ENCODE data around the gene SSTR3. TPM values are rescaled to one million over a fixed set of nuclear protein-coding genes. Genes with fewer than 3 reads are reported as not detected.

SSTR3 gene
- total RNA-seq, 2 experiments from 2014 or later = 1.9 to 2.1 TPM

DNA sequence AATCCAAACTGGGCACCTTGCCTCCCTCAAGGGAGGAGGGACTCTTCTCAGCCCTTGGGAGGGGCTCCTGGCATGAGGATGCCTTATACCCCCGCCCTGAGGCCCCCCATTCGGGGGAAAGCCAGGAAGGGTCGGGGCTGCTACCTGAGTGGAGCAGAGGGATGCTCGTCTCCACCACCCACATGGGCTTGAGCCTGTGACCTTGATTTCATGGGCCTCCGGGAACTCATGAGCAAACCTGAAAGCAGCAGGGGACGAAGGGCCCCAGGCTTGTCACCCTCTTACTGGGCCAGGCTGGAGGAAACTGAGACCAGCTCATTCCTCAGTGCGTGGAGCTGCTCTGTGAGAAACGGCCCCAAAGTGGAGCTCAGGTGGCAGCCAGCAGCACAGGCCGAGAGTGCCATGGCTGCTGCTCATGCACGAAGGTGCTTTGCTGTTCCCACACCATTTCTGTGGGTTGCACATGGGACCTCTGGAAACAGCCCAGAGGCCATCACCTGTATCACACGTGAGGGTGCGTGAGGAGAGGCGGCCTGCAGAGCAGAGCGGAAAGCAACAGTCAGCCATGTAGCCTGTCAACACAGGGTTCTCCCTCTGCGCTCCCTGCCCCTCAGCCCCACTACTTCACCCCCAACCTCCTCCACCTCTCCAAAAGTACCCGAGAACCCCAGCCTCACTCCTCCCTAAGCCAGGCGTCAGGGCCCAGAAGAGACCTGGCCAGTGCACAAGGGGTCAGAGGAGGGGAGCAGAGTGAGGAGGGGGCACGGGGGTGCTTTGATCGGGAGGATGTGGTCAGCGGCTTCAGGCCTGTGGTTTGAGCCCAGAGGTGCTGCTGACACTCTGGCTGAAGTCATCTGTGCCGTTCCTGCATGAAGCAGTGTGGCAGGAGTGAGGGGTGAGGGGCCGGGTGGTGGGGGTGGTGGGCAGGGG is 48.4 kb downstream of the SSTR3 start:
- Histone ChIP-seq H3K36me3 (ENCODE audit: insufficient read depth, low read length) (no peaks in the 10 kb centered on the region), H3K4me1 (ENCODE audit: insufficient read depth, low read length) (peaks cover 86% of the 10 kb centered on the region), H3K9me3 (ENCODE audit: control insufficient read depth in 1 of 2, insufficient read depth in 1 of 2, low read length in 2 of 2) (peaks cover 0 to 9% of the 10 kb centered on the region in 2 experiments), H3K4me3 (ENCODE audit: low read length) (no peak overlapping the region), H3K27me3 (ENCODE audit: control insufficient read depth in 1 of 2, insufficient read depth in 2 of 2, low read length in 2 of 2) (no peaks in the 10 kb centered on the region), H3K27ac (ENCODE audit: low read depth in 1 of 2, low read length in 2 of 2) (peak overlapping the region; percentile 18 to 79)
- Mint-ChIP-seq H3K27ac (peak overlapping the region; percentile 94), H3K4me1 (ENCODE audit: low read depth) (peaks cover 62% of the 10 kb centered on the region), H3K9me3 (no peaks in the 10 kb centered on the region), H3K4me3 (no peak overlapping the region), H3K36me3 (ENCODE audit: low read depth) (no peaks in the 10 kb centered on the region), H3K27me3 (no peaks in the 10 kb centered on the region)
- DNase-seq (peak in 5 of 14 experiments; percentile 23 to 70 (median 62)), ATAC-seq (ENCODE audit: poor library complexity) (peak; percentile 23)
- CTCF ChIA-PET = interaction anchor here (0.9 to 1.7 kb wide), 4 partner anchors 75 to 98 kb away, joined by 3 to 6 read pairs (median 4); no protein-coding TSS in a partner anchor
- intact Hi-C loops (cut with DNase I, micrococcal nuclease) = no loop called here
- TF ChIP-seq, protein P1, sequence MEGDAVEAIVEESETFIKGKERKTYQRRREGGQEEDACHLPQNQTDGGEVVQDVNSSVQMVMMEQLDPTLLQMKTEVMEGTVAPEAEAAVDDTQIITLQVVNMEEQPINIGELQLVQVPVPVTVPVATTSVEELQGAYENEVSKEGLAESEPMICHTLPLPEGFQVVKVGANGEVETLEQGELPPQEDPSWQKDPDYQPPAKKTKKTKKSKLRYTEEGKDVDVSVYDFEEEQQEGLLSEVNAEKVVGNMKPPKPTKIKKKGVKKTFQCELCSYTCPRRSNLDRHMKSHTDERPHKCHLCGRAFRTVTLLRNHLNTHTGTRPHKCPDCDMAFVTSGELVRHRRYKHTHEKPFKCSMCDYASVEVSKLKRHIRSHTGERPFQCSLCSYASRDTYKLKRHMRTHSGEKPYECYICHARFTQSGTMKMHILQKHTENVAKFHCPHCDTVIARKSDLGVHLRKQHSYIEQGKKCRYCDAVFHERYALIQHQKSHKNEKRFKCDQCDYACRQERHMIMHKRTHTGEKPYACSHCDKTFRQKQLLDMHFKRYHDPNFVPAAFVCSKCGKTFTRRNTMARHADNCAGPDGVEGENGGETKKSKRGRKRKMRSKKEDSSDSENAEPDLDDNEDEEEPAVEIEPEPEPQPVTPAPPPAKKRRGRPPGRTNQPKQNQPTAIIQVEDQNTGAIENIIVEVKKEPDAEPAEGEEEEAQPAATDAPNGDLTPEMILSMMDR (IDR thresholded peaks at IDR 0.05) = no peak
- POLR2A ChIA-PET = interaction anchor here (0.7 to 7.0 kb wide), 6 partner anchors 15 to 321 kb away, joined by 4 to 62 read pairs (median 10); partner anchors contain the start of gene IL2RB

DNA sequence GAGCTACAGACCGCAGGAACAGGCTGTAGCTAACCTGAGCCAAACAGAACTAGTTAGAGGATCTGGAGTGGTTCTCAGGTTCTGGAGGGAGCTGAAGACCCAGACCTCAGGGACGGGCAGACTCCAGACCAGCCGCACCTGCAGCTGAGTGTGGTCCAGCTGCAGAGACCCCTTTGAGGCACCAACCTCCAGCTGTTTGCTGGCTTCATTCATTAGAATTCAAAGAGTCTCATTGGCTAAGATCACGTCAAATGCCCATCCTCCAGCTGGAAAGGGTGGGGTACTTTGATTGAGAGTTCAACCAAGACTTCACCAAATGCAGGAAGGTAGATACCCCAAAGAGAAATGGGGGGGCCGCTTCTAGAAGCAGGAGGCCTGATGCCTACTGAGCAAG is 49.2 kb downstream of the SSTR3 start:
- no peaks in the 10 kb centered on the region for H3K27me3 Mint-ChIP-seq
- Histone ChIP-seq H3K27ac (ENCODE audit: low read depth in 1 of 2, low read length in 2 of 2) (peak overlapping the region; percentile 18 to 79), H3K27me3 (ENCODE audit: control insufficient read depth in 1 of 2, insufficient read depth in 2 of 2, low read length in 2 of 2) (no peaks in the 10 kb centered on the region), H3K4me3 (ENCODE audit: low read length) (peak overlapping the region; percentile 10), H3K9me3 (ENCODE audit: control insufficient read depth in 1 of 2, insufficient read depth in 1 of 2, low read length in 2 of 2) (peaks cover 0 to 9% of the 10 kb centered on the region in 2 experiments), H3K36me3 (ENCODE audit: insufficient read depth, low read length) (no peaks in the 10 kb centered on the region), H3K4me1 (ENCODE audit: insufficient read depth, low read length) (peaks cover 83% of the 10 kb centered on the region)
- H3K27ac Mint-ChIP-seq = peak overlapping the region; percentile 94
- peaks cover 58% of the 10 kb centered on the region for H3K4me1 Mint-ChIP-seq (ENCODE audit: low read depth)
- TF ChIP-seq, protein P1 (IDR thresholded peaks at IDR 0.05) = no peak
- DNase-seq = no peak
- POLR2A ChIA-PET = interaction anchor here (0.7 to 7.0 kb wide), 6 partner anchors 15 to 322 kb away, joined by 4 to 62 read pairs (median 10); partner anchors contain the start of gene IL2RB
- intact Hi-C loops (cut with DNase I, micrococcal nuclease) = no loop called here
- peak overlapping the region; percentile 76 for H3K4me3 Mint-ChIP-seq
- no peaks in the 10 kb centered on the region for H3K9me3 Mint-ChIP-seq
- CTCF ChIA-PET = interaction anchor here (1.1 to 1.7 kb wide), 4 partner anchors 13 to 85 kb away, joined by 3 to 6 read pairs (median 4); partner anchors contain the start of gene IL2RB
- no peaks in the 10 kb centered on the region for H3K36me3 Mint-ChIP-seq (ENCODE audit: low read depth)
- ATAC-seq (ENCODE audit: poor library complexity) = no peak

DNA sequence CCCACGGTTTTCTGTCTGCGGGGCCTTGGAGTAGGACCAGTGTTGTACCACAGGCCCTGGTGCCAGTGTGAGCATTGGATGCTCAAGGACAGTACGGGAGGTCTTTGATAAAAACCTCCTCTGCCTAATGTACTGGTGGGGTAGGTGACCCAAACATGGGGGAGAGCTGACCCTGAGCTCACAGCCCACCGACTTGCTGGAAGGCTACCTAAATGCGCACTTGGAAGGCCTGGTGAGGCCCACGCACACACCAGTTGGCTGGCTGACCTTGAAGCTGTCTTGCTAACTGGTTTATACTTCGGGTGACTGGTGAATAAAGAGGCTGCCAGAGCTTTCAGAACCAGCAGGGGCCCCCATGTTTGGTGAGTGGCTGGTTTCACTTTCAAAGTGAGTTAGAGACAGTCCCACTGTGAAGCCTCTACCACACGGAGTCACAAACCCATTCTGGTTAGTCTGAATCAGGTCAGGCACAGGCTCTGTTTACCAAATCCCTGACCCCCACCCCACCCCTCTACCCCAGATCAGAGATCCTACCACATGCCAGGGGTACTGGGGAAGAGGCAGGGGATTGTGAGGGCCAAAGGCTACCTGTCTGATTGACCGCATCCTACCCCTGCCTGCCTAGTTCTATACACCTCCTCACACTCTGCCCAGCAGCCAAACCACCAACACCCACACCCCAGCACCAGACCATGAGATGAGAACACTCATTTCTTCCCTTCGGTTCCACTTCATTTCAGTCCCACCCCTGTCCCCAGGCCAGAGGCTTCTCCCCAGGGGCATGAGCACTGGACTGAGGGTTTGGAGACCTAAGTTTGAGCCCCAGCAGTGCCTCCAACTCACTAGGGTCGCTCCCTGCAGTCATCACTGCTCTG is 49.8 kb downstream of the SSTR3 start:
- peak; percentile 47 to 88 (median 56) for DNase-seq
- TF ChIP-seq, protein P1 (IDR thresholded peaks at IDR 0.05) = peak; percentile 14
- ATAC-seq (ENCODE audit: poor library complexity) = peak; percentile 80
- no peaks in the 10 kb centered on the region for H3K36me3 Mint-ChIP-seq (ENCODE audit: low read depth)
- Histone ChIP-seq H3K27ac (ENCODE audit: low read depth in 1 of 2, low read length in 2 of 2) (peak overlapping the region; percentile 18 to 79), H3K27me3 (ENCODE audit: control insufficient read depth in 1 of 2, insufficient read depth in 2 of 2, low read length in 2 of 2) (no peaks in the 10 kb centered on the region), H3K36me3 (ENCODE audit: insufficient read depth, low read length) (no peaks in the 10 kb centered on the region), H3K4me3 (ENCODE audit: low read length) (peak overlapping the region; percentile 10), H3K4me1 (ENCODE audit: insufficient read depth, low read length) (peaks cover 77% of the 10 kb centered on the region), H3K9me3 (ENCODE audit: control insufficient read depth in 1 of 2, insufficient read depth in 1 of 2, low read length in 2 of 2) (peaks cover 0 to 9% of the 10 kb centered on the region in 2 experiments)
- intact Hi-C loops (cut with DNase I, micrococcal nuclease) = loop anchor here in 1 of 2 experiments (1.0 kb wide), 1 partner anchor 40 kb away; no protein-coding TSS in a partner anchor
- peak overlapping the region; percentile 94 for H3K27ac Mint-ChIP-seq
- H3K27me3 Mint-ChIP-seq = no peaks in the 10 kb centered on the region
- peak overlapping the region; percentile 76 for H3K4me3 Mint-ChIP-seq
- H3K9me3 Mint-ChIP-seq = no peaks in the 10 kb centered on the region
- H3K4me1 Mint-ChIP-seq (ENCODE audit: low read depth) = peaks cover 58% of the 10 kb centered on the region
- CTCF ChIA-PET = interaction anchor here (0.9 to 1.7 kb wide), 8 partner anchors 11 to 84 kb away, joined by 3 to 8 read pairs (median 4); partner anchors contain the start of gene IL2RB
- POLR2A ChIA-PET = interaction anchor here (0.6 to 7.0 kb wide), 11 partner anchors 14 to 1240 kb away, joined by 3 to 62 read pairs (median 4); partner anchors contain the start of gene IL2RB
